ENCODE data around the gene SYN1. TPM values are rescaled to one million over a fixed set of nuclear protein-coding genes. Genes with fewer than 3 reads are reported as not detected.

SYN1 gene
- polyA plus RNA-seq, 1 experiment, result 0.23 TPM

DNA sequence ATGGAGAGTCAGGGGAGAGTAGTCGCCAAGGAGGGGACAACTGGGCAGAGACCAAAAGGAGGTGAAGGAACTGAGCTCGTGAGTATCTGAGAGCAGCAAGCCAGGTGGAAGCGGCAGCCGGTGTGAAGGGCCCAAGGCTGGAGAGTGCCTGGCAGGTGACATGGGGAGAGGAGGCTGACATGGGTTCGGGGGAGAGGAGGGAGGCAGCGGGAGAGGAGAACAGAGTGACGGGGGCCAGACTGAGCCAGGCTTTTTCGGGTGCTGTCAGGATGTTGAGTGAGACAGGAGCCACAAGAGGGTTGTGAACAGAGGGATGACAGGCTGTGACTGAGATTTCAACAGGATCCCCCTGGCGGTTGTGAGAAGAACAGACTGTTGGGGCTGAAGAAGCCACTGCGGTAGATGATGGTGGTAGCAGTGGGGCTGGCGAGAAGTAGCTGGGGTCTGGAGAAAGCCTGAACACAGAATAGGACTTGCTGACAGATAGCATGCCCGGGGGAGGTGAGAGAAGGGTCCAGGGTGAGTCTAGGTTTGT, 25.0 kb upstream of the SYN1 start:
- ChIA-PET POLR2A (no interaction called here), CTCF (interaction anchor here (1.0 to 2.7 kb wide), 9 partner anchors 10 to 147 kb away, joined by 3 to 16 read pairs (median 5); partner anchors contain the start of gene TIMP1)
- TF ChIP-seq, protein P1, sequence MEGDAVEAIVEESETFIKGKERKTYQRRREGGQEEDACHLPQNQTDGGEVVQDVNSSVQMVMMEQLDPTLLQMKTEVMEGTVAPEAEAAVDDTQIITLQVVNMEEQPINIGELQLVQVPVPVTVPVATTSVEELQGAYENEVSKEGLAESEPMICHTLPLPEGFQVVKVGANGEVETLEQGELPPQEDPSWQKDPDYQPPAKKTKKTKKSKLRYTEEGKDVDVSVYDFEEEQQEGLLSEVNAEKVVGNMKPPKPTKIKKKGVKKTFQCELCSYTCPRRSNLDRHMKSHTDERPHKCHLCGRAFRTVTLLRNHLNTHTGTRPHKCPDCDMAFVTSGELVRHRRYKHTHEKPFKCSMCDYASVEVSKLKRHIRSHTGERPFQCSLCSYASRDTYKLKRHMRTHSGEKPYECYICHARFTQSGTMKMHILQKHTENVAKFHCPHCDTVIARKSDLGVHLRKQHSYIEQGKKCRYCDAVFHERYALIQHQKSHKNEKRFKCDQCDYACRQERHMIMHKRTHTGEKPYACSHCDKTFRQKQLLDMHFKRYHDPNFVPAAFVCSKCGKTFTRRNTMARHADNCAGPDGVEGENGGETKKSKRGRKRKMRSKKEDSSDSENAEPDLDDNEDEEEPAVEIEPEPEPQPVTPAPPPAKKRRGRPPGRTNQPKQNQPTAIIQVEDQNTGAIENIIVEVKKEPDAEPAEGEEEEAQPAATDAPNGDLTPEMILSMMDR (IDR thresholded peaks at IDR 0.05; ENCODE audit: insufficient read depth, low read depth, low read length), result peak; percentile 39; the same call in 1 of the 2 replicates
- no peaks in the 10 kb centered on the region for H3K27me3 ChIP-seq (ENCODE audit: control insufficient read depth, insufficient read depth, low read length)
- H3K36me3 ChIP-seq (ENCODE audit: control insufficient read depth, insufficient read depth, low read length), result no peaks in the 10 kb centered on the region; the same call in 1 of the 2 replicates
- no peak for DNase-seq (ENCODE audit: low read depth)
- H3K4me3 ChIP-seq (ENCODE audit: low read depth, low read length), result no peak overlapping the region

DNA sequence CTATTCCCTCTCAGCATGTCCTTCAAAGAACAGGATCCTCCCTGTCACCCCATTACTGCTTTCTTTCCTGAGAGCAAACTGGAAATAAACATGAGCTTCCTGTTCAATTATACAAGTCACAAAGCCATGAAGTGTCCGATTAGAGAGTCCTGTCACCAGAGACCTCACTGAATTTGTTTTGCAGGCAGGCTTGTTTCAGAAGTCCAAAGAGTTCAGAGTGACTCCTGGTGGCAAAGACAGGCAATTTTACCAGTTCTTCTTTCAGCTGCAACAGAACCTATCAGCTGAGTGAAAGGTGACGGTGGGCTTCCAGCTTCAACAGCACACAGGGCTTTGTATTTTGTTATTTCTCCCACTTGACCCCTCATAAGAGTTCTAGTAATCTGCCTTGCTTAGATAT, 24.3 kb upstream of the SYN1 start:
- TF ChIP-seq, protein P1 (IDR thresholded peaks at IDR 0.05; ENCODE audit: insufficient read depth, low read depth, low read length), result peak; percentile 50
- H3K4me3 ChIP-seq (ENCODE audit: low read depth, low read length), result no peak overlapping the region
- H3K27me3 ChIP-seq (ENCODE audit: control insufficient read depth, insufficient read depth, low read length), result no peaks in the 10 kb centered on the region
- H3K36me3 ChIP-seq (ENCODE audit: control insufficient read depth, insufficient read depth, low read length), result no peaks in the 10 kb centered on the region; the same call in 1 of the 2 replicates
- CTCF ChIA-PET, result interaction anchor here (1.1 to 2.7 kb wide), 8 partner anchors 10 to 147 kb away, joined by 3 to 16 read pairs (median 5); partner anchors contain the start of gene TIMP1
- no peak for DNase-seq (ENCODE audit: low read depth)
- POLR2A ChIA-PET, result no interaction called here

DNA sequence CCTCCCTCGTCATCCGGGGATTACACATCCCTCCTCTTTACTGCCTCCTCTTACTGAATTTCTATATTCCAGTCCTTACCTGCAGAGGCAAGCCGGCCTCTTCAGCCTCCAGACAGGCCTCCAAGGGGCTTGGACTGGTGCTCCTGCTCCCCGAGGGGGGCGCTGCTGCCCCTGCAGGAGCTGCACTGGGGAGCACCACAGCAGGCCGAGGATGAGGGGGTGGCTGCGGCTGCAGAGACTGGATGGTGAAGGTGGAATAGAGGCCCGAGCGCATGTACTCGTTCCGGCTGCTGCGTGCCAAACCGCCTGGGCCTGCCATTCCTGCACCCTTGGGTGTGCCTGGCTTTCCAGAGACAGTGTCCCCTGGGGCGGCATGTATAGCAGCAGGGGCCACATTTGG, 19.2 kb upstream of the SYN1 start:
- CTCF ChIA-PET, result interaction anchor here (0.6 kb wide), 1 partner anchor 39 kb away, joined by 3 read pairs; no protein-coding TSS in a partner anchor

DNA sequence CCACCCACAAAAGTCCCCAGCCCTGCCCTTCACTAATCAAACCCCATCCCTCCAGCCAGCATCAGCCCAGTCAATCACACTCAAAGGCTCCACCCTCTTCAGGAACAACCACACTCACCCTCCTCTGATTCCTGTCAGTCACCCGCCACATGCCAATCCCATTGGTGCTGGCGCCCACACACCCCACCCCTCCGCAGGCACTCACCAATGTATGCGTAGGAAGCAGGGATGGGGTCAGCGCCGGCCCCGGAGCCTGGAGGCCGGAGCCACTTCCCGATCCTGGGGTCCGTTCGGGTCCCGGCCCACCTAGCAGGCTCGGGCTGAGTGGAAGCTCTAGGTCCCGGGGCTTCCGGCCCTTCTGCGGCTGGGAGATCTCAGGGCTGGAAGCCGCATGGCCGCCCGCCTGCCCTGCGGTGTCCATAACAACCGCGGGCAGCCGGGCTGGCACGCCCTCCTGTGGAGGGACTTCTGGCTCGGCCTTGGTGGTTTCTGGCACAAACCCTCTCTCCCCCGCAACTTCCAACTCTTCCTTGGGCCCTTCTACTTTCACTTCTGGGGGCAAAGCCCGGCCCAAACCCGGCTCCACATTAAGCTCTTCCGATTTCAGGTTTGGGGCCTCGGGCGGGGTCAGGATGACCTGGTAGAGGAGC, 18.0 kb upstream of the SYN1 start:
- Histone ChIP-seq H3K4me3 (ENCODE audit: low read depth, low read length) (no peak overlapping the region), H3K36me3 (ENCODE audit: control insufficient read depth, insufficient read depth, low read length) (peaks cover 3% of the 10 kb centered on the region), H3K27me3 (ENCODE audit: control insufficient read depth, insufficient read depth, low read length) (no peaks in the 10 kb centered on the region)
- TF ChIP-seq, protein P1 (IDR thresholded peaks at IDR 0.05; ENCODE audit: insufficient read depth, low read depth, low read length), result no peak
- ChIA-PET CTCF (no interaction called here), POLR2A (no interaction called here)
- no peak for DNase-seq (ENCODE audit: low read depth)

More for the DNA sequence above, 19.2 kb upstream of the SYN1 start:
- no peak overlapping the region for H3K4me3 ChIP-seq (ENCODE audit: low read depth, low read length)
- H3K36me3 ChIP-seq (ENCODE audit: control insufficient read depth, insufficient read depth, low read length), result peaks cover 3% of the 10 kb centered on the region
- TF ChIP-seq, protein P1 (IDR thresholded peaks at IDR 0.05; ENCODE audit: insufficient read depth, low read depth, low read length), result no peak
- no peak for DNase-seq (ENCODE audit: low read depth)
- POLR2A ChIA-PET, result no interaction called here
- H3K27me3 ChIP-seq (ENCODE audit: control insufficient read depth, insufficient read depth, low read length), result no peaks in the 10 kb centered on the region

DNA sequence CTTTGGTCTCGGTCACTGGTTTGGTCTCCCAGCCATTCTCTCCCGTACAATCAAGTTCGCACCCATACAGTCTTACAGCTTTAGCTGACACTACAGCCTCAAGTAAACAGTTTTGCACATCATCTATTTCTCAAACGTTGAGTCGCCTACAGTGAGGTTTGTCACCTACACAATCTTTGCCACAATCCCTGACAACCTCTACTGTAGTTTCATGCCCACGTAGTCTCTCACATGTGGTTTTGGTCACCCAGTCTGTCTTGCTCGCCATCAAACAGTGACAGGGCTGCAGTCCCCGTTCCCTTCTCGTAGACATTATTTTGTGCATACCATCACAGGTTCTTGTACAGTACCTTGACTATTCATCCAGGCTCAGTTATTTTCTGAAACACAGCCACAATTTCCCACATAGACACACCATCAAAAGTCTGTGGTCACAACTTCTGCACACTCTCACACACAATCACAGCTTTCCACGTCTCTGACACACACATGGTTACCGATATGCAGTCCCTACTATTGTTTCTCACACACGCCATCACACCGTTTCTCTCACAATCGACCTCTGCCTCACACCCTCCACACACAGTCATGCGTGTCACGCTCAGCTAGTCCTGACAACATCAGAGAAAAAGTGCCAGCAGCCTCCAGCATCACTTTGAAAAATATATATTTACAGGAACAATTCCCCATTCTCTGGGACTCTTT, 15.4 kb upstream of the SYN1 start:
- DNase-seq (ENCODE audit: low read depth), result no peak
- POLR2A ChIA-PET, result no interaction called here
- H3K27me3 ChIP-seq (ENCODE audit: control insufficient read depth, insufficient read depth, low read length), result no peaks in the 10 kb centered on the region
- TF ChIP-seq, protein P1 (IDR thresholded peaks at IDR 0.05; ENCODE audit: insufficient read depth, low read depth, low read length), result no peak
- CTCF ChIA-PET, result interaction anchor here (2.8 kb wide), 1 partner anchor 9 kb away, joined by 7 read pairs; no protein-coding TSS in a partner anchor
- peaks cover 3% of the 10 kb centered on the region for H3K36me3 ChIP-seq (ENCODE audit: control insufficient read depth, insufficient read depth, low read length)
- H3K4me3 ChIP-seq (ENCODE audit: low read depth, low read length), result no peak overlapping the region
